Measurements from ENCODE around the gene FAM131A.

- TF ChIP-seq GATA2 (IDR thresholded peaks at IDR 0.05; ENCODE audit: low read depth, low read length) (no peak), GATA3 (IDR thresholded peaks at IDR 0.05; ENCODE audit: low read depth, low read length) (no peak)
Observed at GRCh38 chr3:184379358-184380184, 42.2 kb downstream of the FAM131A start, which contains the start of gene CHRD.
